Measurements from ENCODE around the gene MYH7.

Gene MYH7

GRCh38 chr14:23435543-23436326, at the start of gene MYH7:
TSS of gene MYH7 (minus strand) at chr14:23435660. CDS start at chr14:23433732, 1,928 bp downstream.
- no peak within 1 kb of the TSS for H3K4me3 ChIP-seq (ENCODE audit: low read length)
- DNase-seq (ENCODE audit: low read depth) = no peak
- TF ChIP-seq, protein P1, sequence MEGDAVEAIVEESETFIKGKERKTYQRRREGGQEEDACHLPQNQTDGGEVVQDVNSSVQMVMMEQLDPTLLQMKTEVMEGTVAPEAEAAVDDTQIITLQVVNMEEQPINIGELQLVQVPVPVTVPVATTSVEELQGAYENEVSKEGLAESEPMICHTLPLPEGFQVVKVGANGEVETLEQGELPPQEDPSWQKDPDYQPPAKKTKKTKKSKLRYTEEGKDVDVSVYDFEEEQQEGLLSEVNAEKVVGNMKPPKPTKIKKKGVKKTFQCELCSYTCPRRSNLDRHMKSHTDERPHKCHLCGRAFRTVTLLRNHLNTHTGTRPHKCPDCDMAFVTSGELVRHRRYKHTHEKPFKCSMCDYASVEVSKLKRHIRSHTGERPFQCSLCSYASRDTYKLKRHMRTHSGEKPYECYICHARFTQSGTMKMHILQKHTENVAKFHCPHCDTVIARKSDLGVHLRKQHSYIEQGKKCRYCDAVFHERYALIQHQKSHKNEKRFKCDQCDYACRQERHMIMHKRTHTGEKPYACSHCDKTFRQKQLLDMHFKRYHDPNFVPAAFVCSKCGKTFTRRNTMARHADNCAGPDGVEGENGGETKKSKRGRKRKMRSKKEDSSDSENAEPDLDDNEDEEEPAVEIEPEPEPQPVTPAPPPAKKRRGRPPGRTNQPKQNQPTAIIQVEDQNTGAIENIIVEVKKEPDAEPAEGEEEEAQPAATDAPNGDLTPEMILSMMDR (conservative IDR thresholded peaks at IDR 0.05; ENCODE audit: low read depth, low read length) = no peak

GRCh38 chr14:23483236-23483854, 47.9 kb upstream of the MYH7 start:
- TF ChIP-seq, protein P1 (conservative IDR thresholded peaks at IDR 0.05; ENCODE audit: low read depth, low read length) = peak; percentile 62
- DNase-seq (ENCODE audit: low read depth) = no peak
- H3K4me3 ChIP-seq (ENCODE audit: low read length) = no peak overlapping the region

- H3K4me3 ChIP-seq (ENCODE audit: low read length) = no peak overlapping the region
- DNase-seq (ENCODE audit: low read depth) = no peak
- TF ChIP-seq, protein P1 (conservative IDR thresholded peaks at IDR 0.05; ENCODE audit: low read depth, low read length) = no peak
Measured at GRCh38 chr14:23482823-23483148, 47.3 kb upstream of the MYH7 start.

DNA sequence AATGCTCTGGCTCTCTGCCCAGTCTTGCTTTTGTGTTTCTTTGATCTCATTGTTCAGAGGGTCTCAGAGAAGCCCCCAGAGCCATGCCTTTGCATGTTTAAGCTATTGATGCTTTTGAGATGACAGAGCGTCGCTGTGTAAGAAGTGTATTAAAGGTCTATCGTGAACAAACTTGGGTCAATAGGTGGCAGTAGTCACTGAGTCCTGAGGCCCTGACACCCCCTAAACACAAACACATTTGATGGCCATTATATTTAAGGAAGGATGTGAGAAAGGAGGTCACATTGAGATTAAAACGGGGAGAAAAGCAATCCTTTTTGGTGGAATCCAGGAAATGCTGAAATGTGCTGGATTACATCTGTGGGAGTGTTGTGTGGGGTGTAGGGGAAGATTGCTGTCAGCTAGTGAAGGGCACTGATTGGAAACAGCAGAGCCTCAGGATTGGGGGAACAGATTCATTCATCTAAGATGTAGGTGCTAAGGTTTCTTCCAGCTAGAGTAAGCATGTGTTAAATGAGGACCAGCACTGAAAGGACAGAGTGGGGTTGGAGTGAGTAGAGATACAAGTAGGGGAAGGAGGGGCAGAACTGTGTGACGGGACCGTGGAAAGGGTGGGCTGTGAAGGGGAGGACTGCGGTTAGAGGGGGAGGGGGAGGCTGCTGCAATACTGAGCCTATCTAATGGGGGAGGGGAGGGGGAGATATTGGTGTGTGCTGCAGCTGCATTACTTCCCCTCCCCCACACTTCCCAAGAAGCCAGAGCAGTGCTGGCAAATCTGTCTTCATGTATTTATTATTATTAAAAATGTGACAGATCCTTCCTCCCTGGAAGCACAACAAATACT, 46.7 kb upstream of the MYH7 start:
- TF ChIP-seq, protein P1 (conservative IDR thresholded peaks at IDR 0.05; ENCODE audit: low read depth, low read length) = no peak
- DNase-seq (ENCODE audit: low read depth) = no peak

GRCh38 chr14:23481362-23481970, 46.0 kb upstream of the MYH7 start:
- no peak overlapping the region for H3K4me3 ChIP-seq (ENCODE audit: low read length)
- no peak for DNase-seq (ENCODE audit: low read depth)
- TF ChIP-seq, protein P1 (conservative IDR thresholded peaks at IDR 0.05; ENCODE audit: low read depth, low read length) = no peak

More for the DNA sequence above, 46.7 kb upstream of the MYH7 start:
- H3K4me3 ChIP-seq (ENCODE audit: low read length) = no peak overlapping the region

DNA sequence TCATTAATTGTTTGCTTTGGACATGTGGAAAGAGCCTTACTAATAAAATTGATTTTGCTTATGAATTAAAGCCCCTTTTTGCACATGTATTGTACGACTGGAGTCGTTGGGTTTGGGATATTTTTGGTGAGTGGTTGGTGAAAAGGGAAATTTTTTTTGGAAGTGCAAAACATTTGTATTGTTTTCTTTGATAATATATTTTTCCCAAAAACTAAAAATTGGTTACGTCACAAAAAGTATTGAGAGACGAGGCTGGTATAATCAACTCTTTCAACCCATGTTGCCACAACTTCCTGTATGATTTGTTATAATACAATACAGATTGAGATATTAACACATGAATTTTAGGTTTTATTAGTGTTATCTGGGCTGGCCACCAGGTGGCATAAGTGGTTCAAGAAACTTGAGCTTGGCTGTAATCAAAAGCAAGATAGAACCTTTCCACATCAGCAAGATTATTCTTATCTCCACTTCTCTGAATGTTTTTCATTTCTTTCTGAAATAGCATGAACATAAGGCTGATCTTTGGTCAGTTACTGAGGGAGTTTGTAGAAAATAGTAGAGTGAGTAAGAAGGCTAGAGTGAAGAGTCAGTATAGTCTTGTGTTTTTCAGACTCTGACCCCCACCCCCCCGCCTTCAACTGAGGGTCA, 42.8 kb upstream of the MYH7 start:
- H3K4me3 ChIP-seq (ENCODE audit: low read length) = no peak overlapping the region
- peak; percentile 26 for DNase-seq (ENCODE audit: low read depth)
- TF ChIP-seq, protein P1 (conservative IDR thresholded peaks at IDR 0.05; ENCODE audit: low read depth, low read length) = peak; percentile 72

Data from retinal pigment epithelial cell (primary cell).